ENCODE measurements around the gene MAMDC4. TPM values are rescaled to one million over a fixed set of nuclear protein-coding genes. Genes with fewer than 3 reads are reported as not detected.
"Not testable (repeated sequence)": the region's sequence is repeated elsewhere in the genome, so short reads cannot be mapped to it uniquely, and the experiment has no call there.

MAMDC4 gene
- total and polyA plus RNA-seq, 5 donors from 2014 or later: 0.30 to 2.7 TPM; not detected in 3

GRCh38 chr9:136862849-136863622 is 10.9 kb downstream of the MAMDC4 start:
- Histone ChIP-seq H3K27me3 (ENCODE audit: control insufficient read depth, insufficient read depth, low read length) (no peaks in the 10 kb centered on the region), H3K4me1 (ENCODE audit: control insufficient read depth, insufficient read depth, low read length, poor library complexity, severe bottlenecking) (peaks cover 11% of the 10 kb centered on the region), H3K27ac (ENCODE audit: insufficient read depth, low read length, poor library complexity, severe bottlenecking) (no peak overlapping the region), H3K4me3 (ENCODE audit: low read depth, low read length) (no peak overlapping the region), H3K9me3 (ENCODE audit: control insufficient read depth in 2 of 2, low read length in 2 of 2) (no peaks in the 10 kb centered on the region), H3K36me3 (ENCODE audit: control insufficient read depth, insufficient read depth, low read length) (peaks cover 28% of the 10 kb centered on the region)
- DNase-seq: no peak
- H3K36me3 Mint-ChIP-seq: peaks cover 10% of the 10 kb centered on the region
- H3K27ac Mint-ChIP-seq: no peak overlapping the region
- peak overlapping the region in 1 of 4 donors; percentile 5 for H3K4me3 Mint-ChIP-seq
- H3K9me3 Mint-ChIP-seq: peaks cover 0 to 1% (median 0%) of the 10 kb centered on the region in 7 donors
- peaks cover 0 to 22% (median 10%) of the 10 kb centered on the region in 4 donors for H3K4me1 Mint-ChIP-seq
- no peaks in the 10 kb centered on the region for H3K27me3 Mint-ChIP-seq
- no peak for ATAC-seq (ENCODE audit: low read depth in 2 of 2)

GRCh38 chr9:136863623-136864273 is 11.6 kb downstream of the MAMDC4 start:
- Mint-ChIP-seq H3K27me3 (no peaks in the 10 kb centered on the region), H3K9me3 (peaks cover 0 to 1% (median 0%) of the 10 kb centered on the region in 7 donors), H3K36me3 (peaks cover 10% of the 10 kb centered on the region), H3K4me1 (peaks cover 0 to 22% (median 10%) of the 10 kb centered on the region in 4 donors), H3K4me3 (peak overlapping the region in 3 of 4 donors; percentile 5 to 54 (median 46)), H3K27ac (no peak overlapping the region)
- no peaks in the 10 kb centered on the region for H3K27me3 ChIP-seq (ENCODE audit: control insufficient read depth, insufficient read depth, low read length)
- H3K4me3 ChIP-seq (ENCODE audit: low read depth, low read length): no peak overlapping the region
- H3K9me3 ChIP-seq (ENCODE audit: control insufficient read depth in 2 of 2, low read length in 2 of 2): no peaks in the 10 kb centered on the region
- H3K4me1 ChIP-seq (ENCODE audit: control insufficient read depth, insufficient read depth, low read length, poor library complexity, severe bottlenecking): peaks cover 11% of the 10 kb centered on the region
- DNase-seq (no peak), ATAC-seq (ENCODE audit: low read depth in 2 of 2) (no peak)
- H3K36me3 ChIP-seq (ENCODE audit: control insufficient read depth, insufficient read depth, low read length): peaks cover 28% of the 10 kb centered on the region
- H3K27ac ChIP-seq (ENCODE audit: insufficient read depth, low read length, poor library complexity, severe bottlenecking): no peak overlapping the region

- Mint-ChIP-seq H3K27me3 (no peaks in the 10 kb centered on the region), H3K9me3 (peaks cover 0 to 1% (median 0%) of the 10 kb centered on the region in 7 donors), H3K4me1 (peaks cover 0 to 25% (median 10%) of the 10 kb centered on the region in 4 donors), H3K36me3 (peaks cover 10% of the 10 kb centered on the region), H3K27ac (peak overlapping the region; percentile 26 to 78 (median 77)), H3K4me3 (peak overlapping the region; percentile 79 to 86 (median 83))
- no peaks in the 10 kb centered on the region for H3K9me3 ChIP-seq (ENCODE audit: control insufficient read depth in 2 of 2, low read length in 2 of 2)
- H3K36me3 ChIP-seq (ENCODE audit: control insufficient read depth, insufficient read depth, low read length): peaks cover 28% of the 10 kb centered on the region
- H3K4me3 ChIP-seq (ENCODE audit: low read depth, low read length): peak overlapping the region; percentile 41
- peak overlapping the region; percentile 87 for H3K27ac ChIP-seq (ENCODE audit: insufficient read depth, low read length, poor library complexity, severe bottlenecking)
- DNase-seq: no peak
- no peaks in the 10 kb centered on the region for H3K27me3 ChIP-seq (ENCODE audit: control insufficient read depth, insufficient read depth, low read length)
- ATAC-seq (ENCODE audit: low read depth in 2 of 2): no peak
- H3K4me1 ChIP-seq (ENCODE audit: control insufficient read depth, insufficient read depth, low read length, poor library complexity, severe bottlenecking): peaks cover 11% of the 10 kb centered on the region
These were observed 13.1 kb downstream of the MAMDC4 start for GRCh38 chr9:136865041-136865767.

- Mint-ChIP-seq H3K36me3 (peaks cover 10% of the 10 kb centered on the region), H3K27me3 (no peaks in the 10 kb centered on the region), H3K4me1 (peaks cover 0 to 25% (median 9%) of the 10 kb centered on the region in 4 donors), H3K9me3 (peaks cover 0 to 1% (median 0%) of the 10 kb centered on the region in 7 donors), H3K27ac (peak overlapping the region in 2 of 3 donors; percentile 77 to 81), H3K4me3 (peak overlapping the region; percentile 79 to 97 (median 84))
- DNase-seq: no peak
- peak overlapping the region; percentile 87 for H3K27ac ChIP-seq (ENCODE audit: insufficient read depth, low read length, poor library complexity, severe bottlenecking)
- peak overlapping the region; percentile 41 for H3K4me3 ChIP-seq (ENCODE audit: low read depth, low read length)
- ATAC-seq (ENCODE audit: low read depth in 2 of 2): peak in 1 of 2 donors; percentile 3
- H3K27me3 ChIP-seq (ENCODE audit: control insufficient read depth, insufficient read depth, low read length): no peaks in the 10 kb centered on the region
- H3K9me3 ChIP-seq (ENCODE audit: control insufficient read depth in 2 of 2, low read length in 2 of 2): no peaks in the 10 kb centered on the region
- H3K36me3 ChIP-seq (ENCODE audit: control insufficient read depth, insufficient read depth, low read length): peaks cover 28% of the 10 kb centered on the region
- H3K4me1 ChIP-seq (ENCODE audit: control insufficient read depth, insufficient read depth, low read length, poor library complexity, severe bottlenecking): peaks cover 11% of the 10 kb centered on the region
These were observed 13.6 kb downstream of the MAMDC4 start for GRCh38 chr9:136865768-136866103.

- Histone ChIP-seq H3K36me3 (ENCODE audit: control insufficient read depth, insufficient read depth, low read length) (peaks cover 21% of the 10 kb centered on the region), H3K4me1 (ENCODE audit: control insufficient read depth, insufficient read depth, low read length, poor library complexity, severe bottlenecking) (peaks cover 11% of the 10 kb centered on the region), H3K27ac (ENCODE audit: insufficient read depth, low read length, poor library complexity, severe bottlenecking) (peak overlapping the region; percentile 87)
- not testable (repeated sequence) for H3K9me3 Mint-ChIP-seq; H3K36me3 Mint-ChIP-seq; H3K27me3 ChIP-seq (ENCODE audit: control insufficient read depth, insufficient read depth, low read length); H3K4me3 ChIP-seq (ENCODE audit: low read depth, low read length); H3K27ac Mint-ChIP-seq; ATAC-seq (ENCODE audit: low read depth in 2 of 2); H3K27me3 Mint-ChIP-seq; DNase-seq; H3K9me3 ChIP-seq (ENCODE audit: control insufficient read depth in 2 of 2, low read length in 2 of 2)
- Mint-ChIP-seq H3K4me1 (peaks cover 0 to 25% (median 9%) of the 10 kb centered on the region in 4 donors), H3K4me3 (peak overlapping the region; percentile 72 to 81 (median 80))
These were observed 14.8 kb downstream of the MAMDC4 start for GRCh38 chr9:136866898-136867421.

GRCh38 chr9:136867480-136867879 is 15.3 kb downstream of the MAMDC4 start:
- Mint-ChIP-seq H3K4me1 (peaks cover 0 to 25% (median 9%) of the 10 kb centered on the region in 4 donors), H3K27ac (no peak overlapping the region), H3K36me3 (peaks cover 8% of the 10 kb centered on the region), H3K4me3 (peak overlapping the region; percentile 72 to 81 (median 80)), H3K9me3 (no peaks in the 10 kb centered on the region), H3K27me3 (no peaks in the 10 kb centered on the region)
- Histone ChIP-seq H3K27me3 (ENCODE audit: control insufficient read depth, insufficient read depth, low read length) (no peaks in the 10 kb centered on the region), H3K9me3 (ENCODE audit: control insufficient read depth in 2 of 2, low read length in 2 of 2) (no peaks in the 10 kb centered on the region), H3K4me3 (ENCODE audit: low read depth, low read length) (no peak overlapping the region), H3K27ac (ENCODE audit: insufficient read depth, low read length, poor library complexity, severe bottlenecking) (no peak overlapping the region), H3K36me3 (ENCODE audit: control insufficient read depth, insufficient read depth, low read length) (peaks cover 16% of the 10 kb centered on the region), H3K4me1 (ENCODE audit: control insufficient read depth, insufficient read depth, low read length, poor library complexity, severe bottlenecking) (peaks cover 11% of the 10 kb centered on the region)
- DNase-seq: no peak
- no peak for ATAC-seq (ENCODE audit: low read depth in 2 of 2)

- peaks cover 11% of the 10 kb centered on the region for H3K4me1 ChIP-seq (ENCODE audit: control insufficient read depth, insufficient read depth, low read length, poor library complexity, severe bottlenecking)
- H3K27me3 ChIP-seq (ENCODE audit: control insufficient read depth, insufficient read depth, low read length): no peaks in the 10 kb centered on the region
- peak overlapping the region; percentile 78 to 87 (median 81) for H3K4me3 Mint-ChIP-seq
- H3K27me3 Mint-ChIP-seq: no peaks in the 10 kb centered on the region
- peaks cover 8% of the 10 kb centered on the region for H3K36me3 Mint-ChIP-seq
- DNase-seq (no peak), ATAC-seq (ENCODE audit: low read depth in 2 of 2) (no peak)
- H3K9me3 ChIP-seq (ENCODE audit: control insufficient read depth in 2 of 2, low read length in 2 of 2): no peaks in the 10 kb centered on the region
- no peaks in the 10 kb centered on the region for H3K9me3 Mint-ChIP-seq
- peak overlapping the region in 1 of 3 donors; percentile 75 for H3K27ac Mint-ChIP-seq
- peaks cover 11% of the 10 kb centered on the region for H3K36me3 ChIP-seq (ENCODE audit: control insufficient read depth, insufficient read depth, low read length)
- no peak overlapping the region for H3K4me3 ChIP-seq (ENCODE audit: low read depth, low read length)
- peaks cover 0 to 25% (median 9%) of the 10 kb centered on the region in 4 donors for H3K4me1 Mint-ChIP-seq
- no peak overlapping the region for H3K27ac ChIP-seq (ENCODE audit: insufficient read depth, low read length, poor library complexity, severe bottlenecking)
These were observed 15.8 kb downstream of the MAMDC4 start for GRCh38 chr9:136867917-136868316.

Measured in CD4-positive, CD25-positive, alpha-beta regulatory T cell (primary cell).